Kidney tubule cell (primary cell): ENCODE data around the gene KIF12.
A peak's percentile ranks its signal among the peaks of the same experiment; 100 is the strongest.

Source experiments
- DNase-seq: peaks from one replicate; pipeline ENCODE4 v3.0.0-alpha.2; 2018; ENCODE audit warnings: low spot score

Gene KIF12

DNA sequence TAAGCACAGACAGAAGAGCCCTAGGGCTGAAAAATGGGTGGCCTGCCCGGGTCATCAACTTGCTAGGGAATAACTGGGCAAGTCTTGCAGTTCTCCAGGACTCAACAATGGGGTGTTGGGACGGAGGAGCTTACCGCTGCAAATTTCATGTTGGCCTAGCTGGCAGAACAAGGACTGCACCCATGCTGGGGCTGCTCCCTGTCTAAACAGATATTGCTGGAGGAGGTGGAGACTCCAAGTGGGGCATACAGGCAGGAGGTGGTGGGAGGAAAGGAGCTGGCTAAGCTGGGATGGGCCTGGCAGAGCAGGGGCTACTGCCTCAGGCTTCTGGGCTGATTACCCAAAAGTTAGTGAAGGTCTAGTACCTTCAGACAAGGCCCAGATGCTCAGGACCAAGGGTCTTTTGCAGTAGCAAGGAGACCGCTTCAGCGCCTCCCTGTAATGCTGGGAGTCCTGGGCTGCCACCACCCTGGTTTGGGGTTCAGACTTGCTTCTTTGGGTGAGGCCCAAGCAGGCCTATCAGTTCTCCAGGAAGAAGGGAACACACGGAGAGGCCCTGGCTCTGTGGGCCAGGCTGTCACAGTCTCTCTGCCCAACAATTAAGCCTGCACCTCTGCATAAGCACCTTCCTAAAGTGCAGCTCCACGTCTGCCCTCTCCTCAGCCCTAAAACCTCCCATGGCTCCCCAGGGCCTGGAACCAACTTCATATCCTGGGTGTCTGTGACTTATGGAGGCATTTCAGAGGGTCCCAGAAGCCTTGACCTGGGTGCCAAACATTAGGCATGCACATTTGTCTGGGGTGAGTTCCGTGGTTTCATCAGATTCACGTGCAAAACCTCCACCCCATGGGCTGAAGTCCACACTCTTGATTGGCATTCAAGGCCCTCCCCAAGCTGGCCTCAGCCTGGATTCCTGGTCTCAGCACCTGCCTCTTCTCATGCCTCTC lies 24.2 kb upstream of the KIF12 start:
- DNase-seq: no peak

DNA sequence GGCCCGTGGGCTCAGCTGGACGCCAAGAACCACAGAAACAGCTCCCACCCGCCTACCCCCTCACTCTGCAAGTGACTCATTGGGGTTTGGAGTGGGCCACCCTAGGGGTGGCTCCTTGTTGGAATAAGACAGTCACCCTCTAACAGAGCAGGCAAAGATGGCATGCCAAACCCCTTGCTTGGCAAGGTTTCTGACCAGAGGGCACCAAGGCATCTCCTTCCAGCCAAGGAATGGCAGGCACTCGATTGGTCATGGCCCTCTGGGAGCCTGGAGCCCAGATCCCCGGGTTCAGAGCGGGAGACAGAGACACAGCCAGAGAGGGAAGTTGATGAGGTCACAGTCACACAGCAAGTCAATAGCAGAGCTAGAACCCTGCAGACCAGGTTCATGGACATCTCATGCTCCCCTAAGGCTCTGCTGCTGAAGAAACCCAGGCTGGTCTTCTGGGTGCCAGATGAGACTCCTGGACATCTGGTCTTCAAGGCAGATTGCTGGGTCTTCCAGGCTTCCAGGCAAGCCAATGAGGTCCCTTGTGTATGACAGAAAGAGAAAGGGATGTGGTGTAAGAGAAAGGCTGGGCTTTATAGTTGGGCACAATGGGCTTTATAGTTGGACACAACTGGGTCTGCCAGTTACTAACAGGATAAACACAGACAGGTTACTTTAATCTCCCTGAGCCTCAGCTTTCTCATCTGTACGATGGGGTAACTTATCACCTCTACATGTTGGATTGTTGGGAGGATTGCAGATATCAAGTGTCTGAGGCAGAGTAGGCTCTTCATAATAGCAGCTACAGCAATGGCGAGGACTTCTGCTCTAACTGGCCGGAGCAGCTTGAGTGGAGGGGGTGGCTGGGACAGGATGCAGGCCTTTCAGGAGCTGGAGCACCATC lies 23.3 kb upstream of the KIF12 start:
- no peak for DNase-seq

- no peak for DNase-seq
Measured at GRCh38 chr9:114121227-114122135, 22.4 kb upstream of the KIF12 start.

- no peak for DNase-seq
Measured at GRCh38 chr9:114120192-114121014, 21.3 kb upstream of the KIF12 start.

- no peak for DNase-seq
Measured at GRCh38 chr9:114119242-114120191, 20.4 kb upstream of the KIF12 start.

DNA sequence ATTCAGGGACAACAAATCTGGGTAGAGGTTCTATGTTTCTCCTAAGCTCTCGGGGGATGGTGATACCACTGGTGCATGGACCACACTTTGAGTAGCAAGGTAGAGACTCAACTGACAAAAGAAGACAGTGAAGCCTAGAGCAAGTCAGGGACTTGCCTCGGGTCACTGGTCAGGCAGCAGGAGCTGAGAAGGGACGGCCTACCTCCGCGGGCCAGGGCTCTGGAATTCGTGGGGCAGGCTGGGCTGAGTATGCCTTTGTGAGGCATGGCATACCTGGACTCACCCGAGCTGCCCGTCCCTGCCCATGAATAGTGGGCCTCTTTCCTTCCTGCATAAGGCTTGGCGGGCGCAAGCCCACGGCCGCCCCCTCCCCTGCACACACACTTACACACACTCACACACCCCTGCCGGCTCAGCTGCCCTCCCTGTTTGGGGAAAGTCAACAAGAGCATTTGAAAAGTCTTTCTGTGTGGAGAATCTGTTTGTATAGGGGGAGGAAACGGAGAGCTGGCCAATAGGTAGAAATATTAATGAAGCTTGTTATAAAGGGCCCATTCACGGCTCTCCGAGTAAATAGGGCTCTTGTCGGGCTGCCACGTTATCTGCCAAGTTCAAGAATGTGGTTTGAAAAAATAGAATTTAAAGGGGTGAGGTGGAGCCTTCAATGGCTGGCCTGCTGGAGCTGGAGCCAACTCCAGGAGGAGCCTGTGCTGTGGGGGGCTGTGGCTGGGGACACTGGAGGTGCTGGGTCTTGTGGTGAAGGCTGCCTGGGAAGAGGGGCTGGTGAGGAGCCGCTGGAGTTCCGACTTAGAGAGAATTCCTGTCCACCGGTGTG lies 19.1 kb upstream of the KIF12 start:
- DNase-seq: peak; percentile 60

DNA sequence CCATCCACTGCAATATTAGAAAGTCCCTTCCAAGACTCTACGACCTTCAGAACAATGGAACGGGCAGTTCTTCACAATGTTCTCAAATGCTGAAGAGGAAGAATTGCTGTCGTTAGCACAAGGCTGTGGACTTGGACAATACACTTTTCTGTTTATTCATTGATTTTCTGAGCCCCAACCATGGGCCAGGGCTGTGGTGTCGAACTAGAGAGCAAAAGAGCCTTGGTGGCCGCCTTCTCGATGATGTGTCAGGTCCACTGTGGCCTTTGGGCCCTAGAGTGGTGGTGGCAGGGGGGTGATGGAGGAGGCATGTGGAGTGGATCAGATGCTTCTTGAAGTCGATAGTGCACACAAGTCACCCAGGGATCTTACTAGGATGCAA lies 18.5 kb upstream of the KIF12 start:
- DNase-seq: no peak

GRCh38 chr9:114116126-114116747 lies 17.1 kb upstream of the KIF12 start:
- DNase-seq: no peak

DNA sequence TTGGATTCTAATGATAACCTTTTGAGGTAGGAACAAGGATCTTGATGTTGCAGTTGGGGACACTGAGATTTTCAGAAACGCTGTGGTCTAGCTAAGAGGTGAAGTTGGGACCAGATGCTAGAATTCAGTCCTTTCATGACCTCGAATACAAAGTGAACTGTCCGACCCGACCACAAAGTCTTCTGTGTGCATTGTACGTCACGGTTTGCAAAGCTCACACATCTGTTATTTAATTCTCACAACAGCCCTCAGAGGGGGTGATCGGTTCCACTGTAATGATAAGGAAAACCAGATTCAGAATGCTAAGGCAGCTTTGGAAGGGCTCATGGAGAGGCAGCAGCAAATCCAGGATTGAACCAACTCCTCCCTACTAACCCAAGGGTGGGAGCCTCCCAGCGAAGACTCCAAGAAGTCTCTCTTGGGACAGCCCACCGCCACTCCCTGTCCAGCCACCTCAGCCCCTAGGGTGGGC lies 16.6 kb upstream of the KIF12 start:
- no peak for DNase-seq

DNA sequence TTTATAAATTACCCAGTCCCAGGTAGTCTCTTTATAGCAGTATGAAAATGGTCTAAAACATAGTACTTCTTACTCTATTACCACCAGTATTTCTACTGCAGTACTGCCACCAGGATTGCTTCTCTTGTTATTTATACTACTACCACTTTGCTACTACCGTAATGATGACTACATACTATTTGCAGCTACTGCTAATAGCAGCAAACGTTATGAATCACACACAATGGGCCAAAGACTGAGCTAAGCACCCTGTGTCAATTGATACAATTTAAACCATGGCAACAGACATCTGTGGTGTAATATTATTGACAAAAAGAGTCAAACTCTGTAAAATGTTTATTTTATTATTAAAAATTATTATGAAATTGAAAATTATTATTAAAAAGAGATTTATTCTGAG lies 15.3 kb upstream of the KIF12 start:
- DNase-seq: peak; percentile 55

GRCh38 chr9:114112778-114113584 lies 13.9 kb upstream of the KIF12 start:
- DNase-seq: peak; percentile 81

DNA sequence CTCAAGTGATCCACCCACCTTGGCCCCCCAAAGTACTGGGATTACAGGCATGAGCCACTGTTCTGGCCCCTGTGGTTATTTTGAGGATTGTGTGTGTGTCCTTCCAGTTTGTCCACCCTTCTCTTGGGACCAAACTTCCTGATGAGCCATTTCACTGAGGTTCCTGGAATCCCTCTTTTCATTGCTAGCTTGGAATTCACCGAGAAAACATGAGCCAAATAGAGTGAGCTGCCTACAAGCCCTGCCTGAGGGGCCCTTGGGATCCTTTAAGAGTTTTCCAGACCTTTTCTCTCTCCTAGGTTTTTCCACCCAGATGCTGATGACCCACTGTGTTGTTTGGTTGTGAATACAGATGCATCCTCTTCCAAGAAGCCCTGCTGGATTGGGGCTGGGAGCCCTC lies 13.2 kb upstream of the KIF12 start:
- DNase-seq: no peak

- peak; percentile 97 for DNase-seq
Measured at GRCh38 chr9:114110180-114110579, 11.1 kb upstream of the KIF12 start.

- no peak for DNase-seq
Measured at GRCh38 chr9:114109124-114109523, 10.0 kb upstream of the KIF12 start.

GRCh38 chr9:114108016-114108833 lies 9.1 kb upstream of the KIF12 start:
- DNase-seq: peak; percentile 87

GRCh38 chr9:114107286-114108001 lies 8.4 kb upstream of the KIF12 start:
- no peak for DNase-seq
